Measurements from ENCODE around the gene MECP2.
A peak's percentile ranks its signal among the peaks of the same experiment; 100 is the strongest.

The MECP2 gene

GRCh38 chrX:154115071-154115470 is 17.6 kb upstream of the MECP2 start:
- DNase-seq: no peak

- no peak for DNase-seq
Observed at GRCh38 chrX:154114652-154115051, 17.1 kb upstream of the MECP2 start.

GRCh38 chrX:154113729-154114128 is 16.2 kb upstream of the MECP2 start:
- no peak for DNase-seq

GRCh38 chrX:154098551-154098950 is 1.0 kb upstream of the MECP2 start:
- DNase-seq: no peak

GRCh38 chrX:154097003-154097588 is 421 bp downstream of the MECP2 start:
- peak; percentile 74 for DNase-seq

GRCh38 chrX:154096140-154097002 is 1.1 kb downstream of the MECP2 start:
- peak; percentile 48 for DNase-seq

GRCh38 chrX:154094833-154095232 is 2.7 kb downstream of the MECP2 start:
- DNase-seq: no peak

GRCh38 chrX:154093965-154094364 is 3.6 kb downstream of the MECP2 start:
- no peak for DNase-seq

GRCh38 chrX:154092371-154092770 is 5.1 kb downstream of the MECP2 start:
- peak; percentile 22 for DNase-seq

GRCh38 chrX:154091678-154092077 is 5.8 kb downstream of the MECP2 start:
- peak; percentile 28 for DNase-seq

GRCh38 chrX:154090731-154091130 is 6.8 kb downstream of the MECP2 start:
- no peak for DNase-seq

- DNase-seq: no peak
Observed at GRCh38 chrX:154084449-154085300, 12.8 kb downstream of the MECP2 start.

- DNase-seq: no peak
Observed at GRCh38 chrX:154083126-154083517, 14.4 kb downstream of the MECP2 start.

- no peak for DNase-seq
Observed at GRCh38 chrX:154082396-154083125, 15.0 kb downstream of the MECP2 start.

- no peak for DNase-seq
Observed at GRCh38 chrX:154077101-154077500, 20.4 kb downstream of the MECP2 start.

- no peak for DNase-seq
Observed at GRCh38 chrX:154074199-154074598, 23.3 kb downstream of the MECP2 start.

- DNase-seq: no peak
Observed at GRCh38 chrX:154072192-154072591, 25.3 kb downstream of the MECP2 start.

GRCh38 chrX:154068560-154068959 is 29.0 kb downstream of the MECP2 start:
- DNase-seq: no peak

GRCh38 chrX:154064637-154065435 is 32.7 kb downstream of the MECP2 start:
- no peak for DNase-seq

- DNase-seq: no peak
Observed at GRCh38 chrX:154063234-154063633, 34.3 kb downstream of the MECP2 start.

GRCh38 chrX:154061801-154062200 is 35.7 kb downstream of the MECP2 start:
- DNase-seq: no peak

GRCh38 chrX:154059729-154060245 is 37.7 kb downstream of the MECP2 start:
- no peak for DNase-seq

Data from CD4-positive, alpha-beta T cell treated with Interleukin-17A for 1 hour (primary cell).